B cell (primary cell): ENCODE results near the gene COTL1.

ENCODE experiments used
- EZH2 ChIP-seq: IDR thresholded peaks from 2 replicates; pipeline ENCODE4 v1.6.1; 2012; ENCODE audit warnings: borderline replicate concordance, low read depth, mild to moderate bottlenecking, moderate library complexity, low read length; ENCODE audit not compliant: insufficient read depth, poor library complexity, severe bottlenecking
- TF ChIP-seq, protein P1 (sequence below): fragments of 200-600 bp; IDR thresholded peaks from one replicate; pipeline ENCODE4 v1.8.0; 2022; ENCODE audit warnings: antibody characterized with exemption, mild to moderate bottlenecking

DNA sequence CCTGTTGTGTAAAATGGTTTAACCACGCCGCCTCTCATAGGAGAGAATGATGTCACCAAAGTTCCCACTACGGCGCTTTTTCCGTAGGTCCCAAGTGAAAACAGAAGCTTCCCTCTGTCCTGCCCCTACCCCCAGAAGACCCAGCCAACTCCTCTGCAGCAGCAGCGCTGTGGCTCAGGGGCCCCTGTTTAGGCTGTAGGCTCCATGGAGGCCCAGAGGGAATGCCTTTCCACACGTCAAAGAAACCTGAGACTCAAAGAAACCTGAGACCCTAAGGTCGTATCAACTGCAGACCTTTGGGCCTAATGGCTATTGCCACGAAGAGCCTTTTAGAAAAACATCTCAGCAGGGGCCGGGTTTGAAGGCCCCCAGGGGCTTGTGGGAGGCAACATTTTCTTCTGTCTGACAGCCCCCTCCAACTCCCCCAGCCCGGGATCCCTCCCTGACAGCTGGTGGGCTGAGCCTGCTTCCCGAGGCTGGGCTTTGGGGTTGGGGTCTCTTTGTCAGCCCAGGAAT is 70.3 kb downstream of the COTL1 start:
- TF ChIP-seq, protein P1, sequence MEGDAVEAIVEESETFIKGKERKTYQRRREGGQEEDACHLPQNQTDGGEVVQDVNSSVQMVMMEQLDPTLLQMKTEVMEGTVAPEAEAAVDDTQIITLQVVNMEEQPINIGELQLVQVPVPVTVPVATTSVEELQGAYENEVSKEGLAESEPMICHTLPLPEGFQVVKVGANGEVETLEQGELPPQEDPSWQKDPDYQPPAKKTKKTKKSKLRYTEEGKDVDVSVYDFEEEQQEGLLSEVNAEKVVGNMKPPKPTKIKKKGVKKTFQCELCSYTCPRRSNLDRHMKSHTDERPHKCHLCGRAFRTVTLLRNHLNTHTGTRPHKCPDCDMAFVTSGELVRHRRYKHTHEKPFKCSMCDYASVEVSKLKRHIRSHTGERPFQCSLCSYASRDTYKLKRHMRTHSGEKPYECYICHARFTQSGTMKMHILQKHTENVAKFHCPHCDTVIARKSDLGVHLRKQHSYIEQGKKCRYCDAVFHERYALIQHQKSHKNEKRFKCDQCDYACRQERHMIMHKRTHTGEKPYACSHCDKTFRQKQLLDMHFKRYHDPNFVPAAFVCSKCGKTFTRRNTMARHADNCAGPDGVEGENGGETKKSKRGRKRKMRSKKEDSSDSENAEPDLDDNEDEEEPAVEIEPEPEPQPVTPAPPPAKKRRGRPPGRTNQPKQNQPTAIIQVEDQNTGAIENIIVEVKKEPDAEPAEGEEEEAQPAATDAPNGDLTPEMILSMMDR, result no peak
- no peak for TF ChIP-seq EZH2
